Measurements from ENCODE around the gene CEP350. TPM values are rescaled to one million over a fixed set of nuclear protein-coding genes. Genes with fewer than 3 reads are reported as not detected.

Gene CEP350
- total and polyA plus RNA-seq, 2 of the 4 experiments (the other 2 are of a cell fraction), result 5.0 to 36.4 TPM

GRCh38 chr1:180112984-180113647 is 158.5 kb downstream of the CEP350 start:
- intact Hi-C loops (cut with micrococcal nuclease), result loop anchor here (1.0 to 2.0 kb wide), 2 partner anchors 14 to 43 kb away; no protein-coding TSS in a partner anchor
- H3K14ac ChIP-seq (replicated peaks; ENCODE audit: low read depth, low read length), result peak overlapping the region; percentile 59
- peak overlapping the region; percentile 100 for H3K18ac ChIP-seq (ENCODE audit: low read depth, low read length)
- H3K79me1 ChIP-seq (ENCODE audit: low read depth in 1 of 2, low read length in 2 of 2), result peaks cover 3 to 28% of the 10 kb centered on the region in 2 experiments; a peak in 3 of 4 replicates
- no peaks in the 10 kb centered on the region for H3K27me3 ChIP-seq (ENCODE audit: control insufficient read depth, insufficient read depth, low read length)
- H2BK5ac ChIP-seq (ENCODE audit: low read depth, low read length, poor library complexity, severe bottlenecking), result peak overlapping the region; percentile 95
- no peaks in the 10 kb centered on the region for H4K20me1 ChIP-seq (ENCODE audit: insufficient read depth, low read length)
- ChIA-PET CTCF (interaction anchor here (0.6 to 1.5 kb wide), 2 partner anchors 11 to 12 kb away, joined by 4 to 5 read pairs; no protein-coding TSS in a partner anchor), POLR2A (ENCODE audit: unreplicated experiment) (interaction anchor here (0.7 to 2.0 kb wide), 2 partner anchors 9 to 42 kb away, joined by 4 to 6 read pairs; partner anchors contain the start of gene QSOX1)
- in situ Hi-C loops (cut with MboI; ENCODE audit: low sequenced_read_pairs), result no loop called here
- no peak overlapping the region for H3K4me3 ChIP-seq (ENCODE audit: insufficient read depth, low read depth, low read length)
- peak overlapping the region; percentile 83 for H3K23ac ChIP-seq (ENCODE audit: low read depth, low read length)
- BruUV-seq (replicated peaks), result no TSS peak
- H2BK120ac ChIP-seq (ENCODE audit: low read depth, low read length), result peak overlapping the region; percentile 87
- H2AK5ac ChIP-seq (ENCODE audit: low read depth, low read length), result peak overlapping the region; percentile 10; the same call in 1 of the 2 replicates
- H3K4me2 ChIP-seq (ENCODE audit: low read depth, low read length), result peak overlapping the region; percentile 40
- TF ChIP-seq USF2 (IDR thresholded peaks at IDR 0.05; ENCODE audit: low read depth, low read length) (no peak), FOS (IDR thresholded peaks at IDR 0.05; ENCODE audit: low read depth, low read length) (no peak)
- H4K5ac ChIP-seq (ENCODE audit: low read depth, low read length), result peak overlapping the region; percentile 99
- peak; percentile 72 for DNase-seq
- H3K9me1 ChIP-seq (ENCODE audit: insufficient read depth, low read length), result peaks cover 23% of the 10 kb centered on the region
- peak overlapping the region; percentile 51 for H4K91ac ChIP-seq (ENCODE audit: insufficient read depth, low read depth, low read length)
- peaks cover 16% of the 10 kb centered on the region for H3K36me3 ChIP-seq (ENCODE audit: control insufficient read depth, insufficient read depth, low read length)
- peak overlapping the region; percentile 43 for H3K56ac ChIP-seq (ENCODE audit: extremely low read depth, insufficient read depth, low read length)
- peak; percentile 28 for ATAC-seq (ENCODE audit: low read depth)
- peak overlapping the region; percentile 66 for H3K9ac ChIP-seq (ENCODE audit: low read depth, low read length)
- H2AFZ ChIP-seq (replicated peaks; ENCODE audit: low read length, poor library complexity), result no peak overlapping the region
- H3K27ac ChIP-seq (ENCODE audit: insufficient read depth, low read length), result peak overlapping the region; percentile 100; the same call in 1 of the 2 replicates
- no peak overlapping the region for H2AK9ac ChIP-seq (replicated peaks; ENCODE audit: low read depth, low read length, poor library complexity)
- peaks cover 48% of the 10 kb centered on the region for H3K4me1 ChIP-seq (ENCODE audit: control insufficient read depth, insufficient read depth, low read length)
- peak overlapping the region; percentile 22; the same call in 1 of the 3 replicates for H2BK15ac ChIP-seq (ENCODE audit: low read depth, low read length)
- peak overlapping the region; percentile 84 for H3K4ac ChIP-seq (ENCODE audit: low read depth, low read length)
- dilution Hi-C loops (cut with HindIII; ENCODE audit: low sequenced_read_pairs, unreplicated experiment), result no loop called here
- H3K9me3 ChIP-seq (ENCODE audit: control insufficient read depth, insufficient read depth, low read length), result no peaks in the 10 kb centered on the region
- H2BK20ac ChIP-seq (ENCODE audit: low read depth, low read length), result peak overlapping the region; percentile 89
- peak overlapping the region; percentile 17 to 64; a peak in 3 of 4 replicates for H4K8ac ChIP-seq (ENCODE audit: low read depth in 2 of 2, low read length in 2 of 2)
- no CpG with 5 or more reads among the region's 2 CpGs for WGBS, 2 experiments (ENCODE audit: extremely low coverage in 2 of 2, insufficient read length in 1 of 2)
